Measurements from ENCODE around the gene DZIP1L.

Gene DZIP1L

DNA sequence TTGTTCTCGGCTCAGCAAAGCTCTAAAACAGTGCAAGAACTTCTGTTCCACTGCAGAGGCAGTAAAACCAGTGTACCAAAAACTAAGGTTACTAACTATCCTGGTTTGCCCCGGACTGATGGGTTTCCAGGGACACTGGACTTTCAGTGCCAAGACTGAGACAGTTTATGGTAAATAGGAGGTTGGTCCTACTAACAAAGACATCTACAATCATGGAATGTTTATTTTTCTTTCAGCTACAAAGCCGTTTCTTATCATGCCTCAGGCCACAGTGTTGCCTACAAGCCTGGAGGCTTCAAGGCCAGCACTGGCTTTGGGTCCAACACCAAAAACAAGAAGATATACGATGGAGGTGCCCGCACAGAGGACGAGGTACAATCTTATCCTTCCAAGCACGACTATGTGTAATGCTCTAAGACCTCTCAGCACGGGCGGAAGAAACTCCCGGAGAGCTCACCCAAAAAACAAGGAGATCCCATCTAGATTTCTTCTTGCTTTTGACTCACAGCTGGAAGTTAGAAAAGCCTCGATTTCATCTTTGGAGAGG, 84.6 kb downstream of the DZIP1L start:
- no peak for DNase-seq

DNA sequence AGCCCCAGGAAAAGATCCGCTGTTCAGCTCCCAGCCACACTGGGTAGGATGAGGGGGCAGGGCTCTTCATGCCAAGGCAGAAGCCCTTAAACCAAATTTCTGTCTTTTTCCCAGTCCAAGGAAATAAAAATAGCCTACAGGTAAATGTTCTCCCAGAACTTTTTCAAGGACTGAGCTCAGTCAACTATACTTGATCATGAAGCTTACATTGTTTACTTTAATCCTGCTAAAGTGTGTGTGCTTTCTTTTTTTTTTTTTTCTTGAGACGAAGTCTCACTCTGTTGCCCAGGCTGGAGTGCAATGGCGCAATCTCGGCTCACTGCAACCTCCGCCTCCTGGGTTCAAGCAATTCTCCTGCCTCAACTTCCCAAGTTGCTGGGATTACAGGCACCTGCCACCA, 87.6 kb downstream of the DZIP1L start:
- DNase-seq = no peak

DNA sequence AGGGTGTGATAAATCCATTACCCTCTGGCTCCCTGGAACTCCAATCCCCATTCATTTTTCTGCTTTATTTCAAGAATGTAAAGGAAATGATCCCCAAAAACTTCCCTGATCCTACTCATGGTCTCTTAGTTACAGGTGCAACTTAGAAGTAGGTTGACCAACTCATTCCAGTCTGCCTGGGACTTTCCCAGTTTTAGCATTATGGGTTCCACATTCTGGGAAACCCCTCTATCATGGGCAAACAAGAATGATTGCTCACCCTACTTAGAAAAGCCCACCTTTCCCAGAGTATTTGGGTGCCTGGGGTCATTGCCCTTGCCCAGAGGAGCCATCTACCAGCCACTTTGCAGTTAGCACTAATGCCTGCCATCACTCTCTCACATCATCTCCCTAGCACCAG, 89.9 kb downstream of the DZIP1L start:
- DNase-seq = no peak

DNA sequence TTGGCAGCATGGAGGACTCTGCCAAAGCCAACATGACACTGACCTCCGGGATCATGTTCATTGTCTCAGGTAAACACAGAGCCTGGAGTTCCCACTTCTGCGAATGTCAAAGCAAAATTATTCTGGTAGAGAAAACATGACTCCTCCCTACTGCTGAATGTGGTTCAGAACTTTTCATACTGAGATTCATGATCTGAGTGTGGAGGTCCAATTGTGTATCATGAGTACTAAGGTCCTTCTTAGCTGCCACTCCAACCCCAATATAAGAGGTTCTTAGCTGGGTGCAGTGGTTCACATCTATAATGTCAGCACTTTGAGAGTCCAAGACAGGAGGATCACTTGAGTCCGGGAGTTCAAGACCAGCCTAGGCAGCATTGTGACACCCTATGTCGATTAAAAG, 91.7 kb downstream of the DZIP1L start:
- DNase-seq = no peak

DNA sequence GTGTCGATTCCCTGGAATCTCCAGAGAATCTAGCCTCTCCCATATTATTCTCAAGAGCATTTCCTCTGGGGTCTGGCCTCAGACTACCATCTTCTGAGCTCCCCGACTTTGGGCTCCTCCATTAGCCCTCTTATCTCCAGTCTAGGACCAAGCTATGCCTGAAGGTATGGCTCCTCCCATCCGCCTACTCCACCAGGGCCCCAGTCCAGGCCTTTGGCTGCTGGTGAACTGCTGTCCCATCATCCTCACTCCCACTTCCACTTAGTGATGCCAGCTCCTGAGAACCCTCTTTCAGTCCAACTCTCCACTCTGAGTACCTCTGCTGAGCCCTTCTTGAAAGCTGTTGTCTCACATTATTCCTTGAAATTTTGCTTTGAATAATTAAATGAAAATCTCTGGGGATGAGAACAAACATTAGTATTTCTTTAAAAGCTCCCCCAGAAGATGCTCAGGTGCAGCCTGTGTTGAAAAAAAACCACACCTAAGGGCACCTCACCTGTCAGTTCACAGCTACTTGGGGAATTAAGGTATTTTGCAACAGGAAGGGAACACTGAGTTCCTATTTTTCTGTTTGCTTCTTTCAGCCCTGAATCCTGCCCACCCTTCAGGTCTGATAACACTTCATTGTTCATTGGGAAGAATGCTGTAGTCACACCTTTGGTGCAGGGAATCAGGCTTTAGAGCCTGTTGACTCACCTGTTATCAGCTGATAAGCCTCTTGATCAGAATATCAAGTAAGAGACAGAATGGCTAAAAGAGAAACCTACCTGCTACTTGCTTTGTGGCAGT, 95.9 kb downstream of the DZIP1L start:
- DNase-seq = no peak

DNA sequence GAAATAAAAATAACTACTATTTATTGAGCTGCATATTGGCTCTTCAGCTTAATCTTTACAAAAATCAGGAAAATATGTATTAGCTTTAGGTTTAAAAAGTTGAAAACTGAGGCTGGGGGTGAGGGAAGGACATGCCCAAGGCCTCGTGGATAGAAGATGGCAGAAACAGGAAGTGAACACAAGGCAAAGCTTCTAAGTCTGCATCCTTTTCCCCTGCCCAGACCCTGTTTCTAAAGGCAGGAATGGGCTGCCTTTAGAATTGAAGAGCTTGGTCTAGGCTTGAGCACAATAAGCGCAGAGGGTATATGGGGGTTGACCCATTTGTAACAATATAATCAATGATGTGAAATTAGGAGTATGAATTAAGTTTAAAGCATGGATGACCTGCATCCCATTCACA, 99.3 kb downstream of the DZIP1L start:
- DNase-seq = no peak

DNA sequence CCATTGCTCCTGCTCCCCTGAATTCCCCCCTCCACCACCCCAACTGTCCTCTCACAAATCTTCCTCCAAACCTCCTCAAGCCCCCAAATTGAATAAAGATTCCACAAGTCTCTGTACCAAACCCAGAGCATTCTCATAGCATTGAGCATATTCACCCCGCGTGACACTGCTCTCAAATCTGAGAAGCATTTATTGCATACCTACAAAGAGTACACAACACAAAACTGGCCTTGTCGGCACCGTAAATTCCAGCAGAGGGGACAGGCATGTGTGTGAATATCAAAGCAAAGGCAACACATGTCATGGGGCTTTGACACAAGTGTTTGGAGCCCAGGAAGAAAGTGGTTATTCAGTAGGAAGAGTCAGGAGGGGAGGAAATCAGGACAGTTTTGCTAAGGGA, 102.9 kb downstream of the DZIP1L start:
- no peak for DNase-seq

All from NCI-H748 treated with DMSO at 0.1 percent for 48 hours (cell line).